HG03175 (cell line): ENCODE measurements around the gene LIX1L.

Source experiments
- ATAC-seq: cut with Tn5 transposase; IDR thresholded peaks from one replicate; pipeline ENCODE4 v1.9.1; 2021; ENCODE audit warnings: mild to moderate bottlenecking, moderate library complexity; ENCODE audit not compliant: unreplicated experiment

Gene LIX1L

GRCh38 chr1:145957443-145958319 is at the start of gene LIX1L:
Gene LIX1L (minus strand): TSS chr1:145958017. CDS start chr1:145957927, 90 bp downstream.
- ATAC-seq: peak; percentile 89

- no peak for ATAC-seq
These were observed 43.9 kb upstream of the LIX1L start for GRCh38 chr1:146001709-146002108.

GRCh38 chr1:145999321-146000024 is 41.7 kb upstream of the LIX1L start:
- no peak for ATAC-seq

- ATAC-seq: no peak
These were observed 39.9 kb upstream of the LIX1L start for GRCh38 chr1:145997718-145998023.

GRCh38 chr1:145997016-145997717 is 39.4 kb upstream of the LIX1L start:
- no peak for ATAC-seq

GRCh38 chr1:145996433-145997015 is 38.7 kb upstream of the LIX1L start, which contains the start of gene TXNIP:
Gene TXNIP (minus strand): TSS chr1:145996579. CDS start chr1:145996266, 313 bp downstream.
- ATAC-seq: peak; percentile 92

- no peak for ATAC-seq
These were observed 38.2 kb upstream of the LIX1L start for GRCh38 chr1:145995964-145996432.

- ATAC-seq: no peak
These were observed 37.5 kb upstream of the LIX1L start for GRCh38 chr1:145995148-145995881.

GRCh38 chr1:145994391-145995120 is 36.7 kb upstream of the LIX1L start:
- no peak for ATAC-seq

GRCh38 chr1:145993618-145994390 is 36.0 kb upstream of the LIX1L start:
- ATAC-seq: no peak

GRCh38 chr1:145992958-145993617 is 35.3 kb upstream of the LIX1L start:
- ATAC-seq: no peak

- ATAC-seq: no peak
These were observed 34.7 kb upstream of the LIX1L start for GRCh38 chr1:145992502-145992936.

- no peak for ATAC-seq
These were observed 34.1 kb upstream of the LIX1L start for GRCh38 chr1:145991735-145992412.

GRCh38 chr1:145990249-145990855 is 32.5 kb upstream of the LIX1L start:
- ATAC-seq: no peak

- ATAC-seq: no peak
These were observed 31.0 kb upstream of the LIX1L start for GRCh38 chr1:145988773-145989172.

- ATAC-seq: no peak
These were observed 30.1 kb upstream of the LIX1L start for GRCh38 chr1:145987926-145988325.

- ATAC-seq: no peak
These were observed 28.7 kb upstream of the LIX1L start for GRCh38 chr1:145986551-145986950.
